ENCODE measurements around the gene KLHDC10.
A peak's percentile ranks its signal among the peaks of the same experiment; 100 is the strongest.

DNA sequence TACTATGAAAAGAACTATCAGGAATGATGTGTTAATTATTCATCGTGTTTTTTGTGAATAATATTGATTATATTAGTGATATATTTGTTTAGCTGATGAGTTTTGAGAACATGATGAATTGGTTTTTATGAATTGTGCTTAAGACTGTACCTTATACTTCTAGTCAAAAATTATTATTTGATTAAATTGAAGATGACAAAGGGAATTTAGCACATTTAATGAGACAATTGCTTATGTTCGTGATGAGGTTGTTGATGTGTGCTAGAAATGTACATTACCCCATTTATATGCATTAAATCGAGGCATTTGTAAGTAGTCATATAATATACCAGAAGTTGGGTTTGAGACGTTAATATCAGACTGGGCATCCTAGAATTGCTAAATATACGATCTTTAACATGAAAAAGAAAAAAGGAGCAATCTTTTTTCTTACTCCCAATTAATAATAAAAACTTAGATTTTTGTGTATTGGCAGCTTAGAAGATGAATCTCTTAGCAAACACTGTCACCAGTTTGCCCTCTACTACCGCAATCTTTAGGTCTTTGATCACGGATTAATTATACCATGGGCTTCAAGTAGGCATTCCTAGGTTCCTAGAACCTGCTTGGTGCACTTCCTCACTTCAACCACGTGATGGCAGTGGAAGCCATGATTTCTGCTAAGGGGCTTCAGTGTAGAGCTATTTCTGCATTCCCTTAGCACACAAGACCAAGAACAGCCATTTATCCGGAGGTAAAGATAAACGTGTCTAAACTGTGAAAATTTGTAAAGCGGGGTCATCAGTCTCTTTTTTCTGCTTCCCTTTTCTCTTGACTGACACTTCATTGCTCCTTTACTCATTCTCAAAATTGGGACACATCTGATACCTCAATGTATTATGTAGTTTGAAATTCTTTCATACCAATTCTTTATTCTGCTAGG is 1.6 kb downstream of the KLHDC10 start:
- TF ChIP-seq POLR2A (IDR thresholded peaks at IDR 0.05) = no peak
- TF ChIP-seq CTCF (IDR thresholded peaks at IDR 0.05) = peak; percentile 79 to 98 (median 94)
